ENCODE data around the gene RBM24.

GRCh38 chr6:17271628-17272027, 9.5 kb upstream of the RBM24 start:
- TF ChIP-seq BRCA1 (IDR thresholded peaks at IDR 0.05; ENCODE audit: low read depth, low read length), result no peak
- no peak for TF ChIP-seq NFIC (IDR thresholded peaks at IDR 0.05; ENCODE audit: low read depth, low read length)
- no peak for TF ChIP-seq RAD21 (IDR thresholded peaks at IDR 0.05; ENCODE audit: insufficient read depth, low read depth, low read length)
- no peak for TF ChIP-seq CTCF (IDR thresholded peaks at IDR 0.05 in 2 of 3, conservative IDR thresholded peaks at IDR 0.05 in 1 of 3; ENCODE audit: control insufficient read depth in 2 of 3, extremely low read depth in 1 of 3, insufficient read depth in 1 of 3, low read depth in 3 of 3, low read length in 3 of 3)
- TF ChIP-seq NKRF (conservative IDR thresholded peaks at IDR 0.05), result no peak
- TF ChIP-seq JUND (IDR thresholded peaks at IDR 0.05; ENCODE audit: low read depth, low read length), result no peak
- TF ChIP-seq RCOR1 (conservative IDR thresholded peaks at IDR 0.05; ENCODE audit: low read depth, low read length), result no peak
- TF ChIP-seq PAX5 (IDR thresholded peaks at IDR 0.05; ENCODE audit: borderline replicate concordance, low read depth, low read length), result no peak
- TF ChIP-seq RELA (IDR thresholded peaks at IDR 0.05; ENCODE audit: borderline replicate concordance, partially characterized antibody), result no peak
- TF ChIP-seq HDAC2 (IDR thresholded peaks at IDR 0.05), result no peak
- no peak for TF ChIP-seq EP300 (IDR thresholded peaks at IDR 0.05; ENCODE audit: borderline replicate concordance in 1 of 2, control insufficient read depth in 1 of 2, low read depth in 2 of 2, low read length in 2 of 2)
- no peak for TF ChIP-seq NBN (IDR thresholded peaks at IDR 0.05)
- no peak for TF ChIP-seq ZNF274 (IDR thresholded peaks at IDR 0.05; ENCODE audit: insufficient read depth, insufficient read length)
- TF ChIP-seq CEBPB (IDR thresholded peaks at IDR 0.05; ENCODE audit: borderline replicate concordance in 1 of 2, low read depth in 2 of 2, low read length in 2 of 2), result no peak

Data from GM12878 (cell line).